Stimulated activated naive CD8-positive, alpha-beta T cell treated with anti-CD3 and anti-CD28 coated beads, Interleukin-15, Interleukin-2, amounts not matched to agents 100 U/mL and 50 U/mL, for 24 hours (primary cell): ENCODE measurements around the gene CREB3L1.

Experiments
- ATAC-seq: fragments of 150-1000 bp; cut with Tn5 transposase; one replicate; pipeline ENCODE4 v1.10.0; 2021
- DNase-seq: peaks from one replicate; pipeline ENCODE4 v3.0.0; 2021

The CREB3L1 gene, protein sequence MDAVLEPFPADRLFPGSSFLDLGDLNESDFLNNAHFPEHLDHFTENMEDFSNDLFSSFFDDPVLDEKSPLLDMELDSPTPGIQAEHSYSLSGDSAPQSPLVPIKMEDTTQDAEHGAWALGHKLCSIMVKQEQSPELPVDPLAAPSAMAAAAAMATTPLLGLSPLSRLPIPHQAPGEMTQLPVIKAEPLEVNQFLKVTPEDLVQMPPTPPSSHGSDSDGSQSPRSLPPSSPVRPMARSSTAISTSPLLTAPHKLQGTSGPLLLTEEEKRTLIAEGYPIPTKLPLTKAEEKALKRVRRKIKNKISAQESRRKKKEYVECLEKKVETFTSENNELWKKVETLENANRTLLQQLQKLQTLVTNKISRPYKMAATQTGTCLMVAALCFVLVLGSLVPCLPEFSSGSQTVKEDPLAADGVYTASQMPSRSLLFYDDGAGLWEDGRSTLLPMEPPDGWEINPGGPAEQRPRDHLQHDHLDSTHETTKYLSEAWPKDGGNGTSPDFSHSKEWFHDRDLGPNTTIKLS

GRCh38 chr11:46277622-46278386 is at the start of gene CREB3L1:
Gene CREB3L1 (plus strand): TSS chr11:46277662. CDS start chr11:46278112, 450 bp downstream.
- DNase-seq (no peak), ATAC-seq (no peak)

DNA sequence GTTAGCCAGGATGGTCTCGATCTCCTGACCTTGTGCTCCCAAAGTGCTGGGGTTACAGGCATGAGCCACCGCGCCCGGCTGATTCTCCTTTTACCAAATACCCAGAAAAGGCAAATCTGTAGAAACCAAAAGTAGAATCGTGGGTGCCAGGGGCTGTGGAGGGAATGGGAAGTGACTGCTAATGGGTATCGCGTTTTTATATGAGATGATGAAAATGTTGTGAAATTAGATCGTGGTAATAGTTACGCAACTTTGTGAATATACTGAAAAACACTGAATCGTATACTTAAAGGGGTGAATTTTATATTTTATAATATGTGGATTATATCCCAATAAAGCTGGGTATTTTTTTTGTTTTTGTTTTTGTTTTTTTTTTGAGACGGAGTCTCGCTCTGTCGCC is 48.2 kb upstream of the CREB3L1 start:
- no peak for DNase-seq

GRCh38 chr11:46234311-46234710 is 43.2 kb upstream of the CREB3L1 start:
- ATAC-seq (no peak), DNase-seq (no peak)

More for the DNA sequence above, 48.2 kb upstream of the CREB3L1 start:
- ATAC-seq = no peak

- DNase-seq (no peak), ATAC-seq (no peak)
These were observed 41.4 kb upstream of the CREB3L1 start for GRCh38 chr11:46235777-46236688.

GRCh38 chr11:46236918-46237247 is 40.6 kb upstream of the CREB3L1 start:
- DNase-seq (no peak), ATAC-seq (no peak)

DNA sequence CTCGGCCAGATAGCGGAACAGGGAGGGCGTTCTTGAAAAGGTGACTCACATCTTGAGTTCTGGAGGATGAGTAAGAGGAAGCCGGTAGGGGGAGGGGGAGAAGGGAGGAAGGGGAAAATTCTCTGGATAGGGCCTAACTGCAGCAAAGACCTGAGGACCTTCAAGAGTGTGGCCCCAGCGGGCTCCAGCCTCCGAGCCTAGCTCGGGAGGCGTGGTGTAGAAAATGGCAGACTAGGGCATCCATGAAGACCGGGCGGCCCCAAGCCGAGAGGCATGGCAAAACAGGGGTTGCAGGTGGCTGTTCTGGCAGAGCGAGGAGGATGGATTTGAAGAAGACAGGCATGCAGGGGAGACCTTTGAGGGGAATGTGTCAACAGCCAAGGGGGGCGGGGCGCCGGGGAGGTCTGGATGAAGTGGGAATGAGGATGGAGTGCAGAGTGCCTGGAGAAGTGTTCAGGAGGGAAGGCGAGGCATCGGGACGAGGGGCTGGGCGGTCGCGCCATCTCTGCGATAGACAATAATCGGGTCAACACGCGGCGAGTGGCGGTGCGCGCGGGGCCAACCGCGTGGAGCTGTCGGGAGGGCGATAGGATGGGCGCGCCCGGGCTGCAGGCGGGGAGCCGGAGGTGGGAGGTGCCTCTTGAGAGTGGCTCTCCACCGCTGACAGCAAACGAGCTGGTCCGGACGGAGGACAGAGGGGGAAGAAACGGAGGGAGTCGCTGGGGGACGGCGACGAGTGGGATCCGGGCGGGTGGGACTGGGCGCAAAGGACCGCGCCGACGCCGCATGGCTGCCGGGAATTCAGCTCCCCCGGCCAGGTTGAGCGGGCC is 40.0 kb upstream of the CREB3L1 start:
- ATAC-seq (peak; percentile 47), DNase-seq (peak; percentile 68)

DNA sequence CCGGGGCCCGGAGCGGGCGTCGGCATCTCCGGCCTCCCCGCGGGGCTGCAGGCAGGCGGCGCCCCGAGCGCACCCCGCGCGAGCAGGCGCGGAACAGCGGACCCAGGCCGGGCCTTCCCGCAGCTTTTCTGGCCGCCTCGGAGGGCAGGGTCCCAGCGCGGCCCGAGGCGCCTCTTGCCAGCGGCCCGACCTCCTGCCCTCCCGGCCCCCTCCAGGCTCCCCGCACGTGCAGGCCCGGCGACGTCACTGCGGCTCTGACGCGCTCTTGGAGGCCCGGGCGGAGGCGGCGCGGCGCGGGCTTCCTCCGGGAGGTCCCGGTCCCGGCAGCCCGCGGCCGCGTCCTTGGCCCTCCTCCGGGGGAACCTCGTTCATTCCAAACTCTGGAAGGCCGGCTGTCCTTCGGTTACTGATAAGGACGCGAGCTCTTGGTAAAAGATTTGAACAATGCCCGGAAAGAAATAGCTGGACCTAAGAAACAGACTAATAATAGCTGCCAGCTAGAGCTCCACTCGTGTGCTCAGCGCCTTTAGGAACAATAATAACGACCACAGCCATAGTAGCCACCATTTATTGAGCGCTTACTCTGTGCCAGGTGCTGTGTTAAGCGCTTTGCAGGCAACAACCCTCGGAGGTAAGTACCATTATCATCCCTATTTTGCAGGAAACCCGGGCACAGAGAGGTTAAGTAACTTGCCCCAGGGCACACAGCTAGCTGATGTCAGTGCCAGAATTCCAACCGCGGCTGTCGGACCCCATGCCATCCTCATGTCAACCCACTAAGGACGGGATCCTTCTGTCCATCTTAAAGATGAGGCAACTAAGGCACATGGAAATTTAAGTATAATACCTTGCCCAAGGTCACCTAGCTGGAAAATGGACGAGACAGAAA is 39.1 kb upstream of the CREB3L1 start:
- DNase-seq = peak; percentile 79
- ATAC-seq = peak; percentile 44

- DNase-seq (peak; percentile 87), ATAC-seq (peak; percentile 79)
These were observed 38.3 kb upstream of the CREB3L1 start for GRCh38 chr11:46238967-46239800.

DNA sequence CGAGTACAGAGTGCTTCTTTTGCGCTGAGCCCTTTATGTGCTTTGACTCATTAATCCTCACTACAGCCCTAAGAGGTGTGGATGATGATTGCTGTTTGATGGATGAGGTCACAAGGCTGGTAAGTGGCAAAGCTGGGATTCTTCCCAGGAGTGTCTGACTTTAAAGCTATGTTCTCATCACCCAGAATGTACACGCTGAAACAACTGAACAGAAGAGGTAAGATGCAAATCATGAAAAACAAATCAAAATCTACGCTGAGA is 37.7 kb upstream of the CREB3L1 start:
- no peak for ATAC-seq
- no peak for DNase-seq

DNA sequence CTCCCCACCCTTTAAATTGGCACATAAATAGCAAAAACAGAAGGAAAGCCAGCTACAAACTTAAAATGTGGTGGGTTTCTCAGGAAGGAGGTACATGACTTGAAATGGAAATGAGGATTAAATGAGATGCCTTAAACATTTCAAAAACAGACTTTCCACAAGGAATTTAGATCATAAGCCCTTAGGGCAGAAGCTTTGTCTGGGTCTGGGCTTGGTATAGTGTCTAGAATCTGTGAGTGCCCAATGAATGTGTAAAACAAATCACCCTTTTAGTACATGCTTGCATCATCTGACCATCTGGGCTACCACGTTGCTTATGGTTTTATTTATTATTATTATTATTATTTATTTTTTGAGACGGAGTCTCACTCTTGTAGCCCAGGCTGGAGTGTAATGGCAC is 37.1 kb upstream of the CREB3L1 start:
- ATAC-seq (no peak), DNase-seq (no peak)

- no peak for ATAC-seq
- DNase-seq = no peak
These were observed 36.6 kb upstream of the CREB3L1 start for GRCh38 chr11:46240861-46241260.

GRCh38 chr11:46242041-46242951 is 35.2 kb upstream of the CREB3L1 start:
- no peak for DNase-seq
- ATAC-seq = no peak

GRCh38 chr11:46242952-46243795 is 34.3 kb upstream of the CREB3L1 start:
- DNase-seq = peak; percentile 96
- ATAC-seq = peak; percentile 80

DNA sequence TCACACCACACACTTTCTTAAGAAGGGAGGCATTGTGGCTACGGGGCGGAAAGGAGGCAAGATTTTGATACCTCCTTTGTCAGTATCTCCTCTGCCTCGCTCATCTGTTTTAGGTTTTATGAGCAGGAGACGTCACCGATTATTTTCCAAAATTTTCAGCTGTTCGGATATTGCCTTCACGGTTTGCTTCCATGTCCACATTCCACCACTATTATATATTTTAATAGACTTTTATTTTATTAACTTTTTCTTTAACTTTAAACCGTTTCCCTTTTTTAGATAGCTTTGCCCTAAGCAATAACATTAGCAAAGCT is 33.7 kb upstream of the CREB3L1 start:
- ATAC-seq (no peak), DNase-seq (no peak)

- ATAC-seq (no peak), DNase-seq (no peak)
These were observed 30.9 kb upstream of the CREB3L1 start for GRCh38 chr11:46246521-46246920.

DNA sequence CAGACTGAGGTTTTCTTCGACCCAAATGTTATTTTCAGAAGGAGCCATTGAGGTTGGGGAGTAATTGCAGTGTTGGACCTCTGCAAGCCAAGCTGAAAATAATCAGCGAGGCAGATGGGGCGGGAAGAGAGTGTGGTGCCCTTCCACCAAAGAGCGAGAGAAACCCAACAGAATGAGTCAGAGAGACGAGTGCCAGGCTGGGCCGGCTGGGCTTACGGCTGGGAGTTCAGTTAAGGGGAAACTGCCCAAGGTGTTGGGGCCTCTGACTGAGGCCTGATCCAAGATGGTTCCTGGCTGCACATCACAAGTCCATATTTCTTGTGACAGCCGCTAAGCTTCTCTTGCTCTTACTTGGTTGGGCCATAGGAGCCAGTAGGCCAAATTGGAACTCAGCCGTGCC is 30.4 kb upstream of the CREB3L1 start:
- ATAC-seq (no peak), DNase-seq (no peak)

DNA sequence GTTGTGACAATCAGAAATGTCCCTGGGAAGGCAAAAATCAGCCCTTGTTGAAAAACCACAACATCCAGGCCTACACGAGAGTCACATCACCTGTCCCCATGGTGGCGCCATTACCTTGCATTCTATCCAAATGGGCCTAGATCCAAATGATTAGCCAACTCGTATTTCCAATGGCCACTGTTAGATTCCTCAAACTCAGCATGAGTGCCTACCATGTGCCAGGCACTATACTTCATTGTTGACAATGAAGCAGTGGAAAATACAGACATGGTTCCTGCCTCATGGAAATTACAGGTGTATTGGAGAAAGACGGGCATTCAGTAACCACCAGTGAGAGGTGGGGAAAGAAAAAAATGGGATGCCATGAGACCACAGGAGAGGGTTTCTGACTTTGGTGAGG is 29.8 kb upstream of the CREB3L1 start:
- peak; percentile 39 for DNase-seq
- ATAC-seq = no peak
